ENCODE data around the gene NR1H2. TPM values are rescaled to one million over a fixed set of nuclear protein-coding genes. Genes with fewer than 3 reads are reported as not detected.

The NR1H2 gene
- total and polyA plus RNA-seq, 2 donors (not counting 1 experiment from before 2014, with no cell fraction given) = 30.3 to 82.4 TPM

DNA sequence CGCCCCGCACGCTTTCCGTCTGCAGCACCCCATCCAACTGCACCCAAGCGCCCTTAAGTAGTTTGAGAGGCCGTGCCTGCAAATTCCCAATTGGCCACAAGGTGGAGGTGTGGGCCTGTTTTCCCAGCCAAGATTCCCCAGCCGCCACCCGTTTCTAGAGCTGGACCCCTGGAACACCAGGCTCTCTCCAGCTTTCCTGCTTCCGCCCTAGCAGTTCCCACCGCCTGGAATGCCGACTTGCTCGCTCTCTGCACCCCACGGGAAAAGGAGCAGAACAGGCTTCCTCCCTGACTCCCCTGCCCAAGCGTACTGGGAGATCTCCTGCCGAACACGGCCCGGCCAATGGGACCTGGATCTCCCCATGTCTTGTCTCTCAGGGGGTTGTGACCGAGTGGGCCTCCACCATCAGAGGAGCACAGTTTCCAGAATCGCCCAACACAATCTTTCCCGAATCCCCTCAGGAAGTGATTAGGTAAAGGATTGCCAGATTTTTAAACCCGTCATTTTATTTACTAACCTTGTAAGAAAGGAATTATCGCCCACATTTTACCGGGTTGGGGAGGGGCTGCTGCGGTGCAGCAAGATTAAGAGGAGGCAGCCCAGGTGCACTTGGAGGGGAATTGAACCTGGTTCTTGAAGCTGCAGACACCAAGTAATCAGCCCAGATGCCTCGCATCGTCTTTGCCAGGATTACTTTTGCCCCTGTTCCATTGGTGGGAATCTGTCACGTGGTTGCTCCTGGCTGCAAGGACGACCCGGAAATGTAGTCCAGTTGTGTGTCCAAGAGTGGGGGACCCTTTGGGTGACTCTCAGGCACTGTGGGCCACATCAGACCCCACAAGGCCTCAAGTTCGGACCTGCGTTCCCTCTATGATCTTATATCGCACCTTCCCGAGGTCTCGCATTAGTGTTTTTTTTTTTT, 7.3 kb upstream of the NR1H2 start:
- TF ChIP-seq, protein P1, sequence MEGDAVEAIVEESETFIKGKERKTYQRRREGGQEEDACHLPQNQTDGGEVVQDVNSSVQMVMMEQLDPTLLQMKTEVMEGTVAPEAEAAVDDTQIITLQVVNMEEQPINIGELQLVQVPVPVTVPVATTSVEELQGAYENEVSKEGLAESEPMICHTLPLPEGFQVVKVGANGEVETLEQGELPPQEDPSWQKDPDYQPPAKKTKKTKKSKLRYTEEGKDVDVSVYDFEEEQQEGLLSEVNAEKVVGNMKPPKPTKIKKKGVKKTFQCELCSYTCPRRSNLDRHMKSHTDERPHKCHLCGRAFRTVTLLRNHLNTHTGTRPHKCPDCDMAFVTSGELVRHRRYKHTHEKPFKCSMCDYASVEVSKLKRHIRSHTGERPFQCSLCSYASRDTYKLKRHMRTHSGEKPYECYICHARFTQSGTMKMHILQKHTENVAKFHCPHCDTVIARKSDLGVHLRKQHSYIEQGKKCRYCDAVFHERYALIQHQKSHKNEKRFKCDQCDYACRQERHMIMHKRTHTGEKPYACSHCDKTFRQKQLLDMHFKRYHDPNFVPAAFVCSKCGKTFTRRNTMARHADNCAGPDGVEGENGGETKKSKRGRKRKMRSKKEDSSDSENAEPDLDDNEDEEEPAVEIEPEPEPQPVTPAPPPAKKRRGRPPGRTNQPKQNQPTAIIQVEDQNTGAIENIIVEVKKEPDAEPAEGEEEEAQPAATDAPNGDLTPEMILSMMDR (conservative IDR thresholded peaks at IDR 0.05 in 1 of 2, IDR thresholded peaks at IDR 0.05 in 1 of 2; ENCODE audit: low read depth in 1 of 2, low read length in 2 of 2) = peak; percentile 75 to 81
- TF ChIP-seq EZH2 (IDR thresholded peaks at IDR 0.05; ENCODE audit: low read length, missing control alignments) = no peak
- DNase-seq (ENCODE audit: low read depth in 2 of 2) = peak; percentile 78 to 85
- Histone ChIP-seq H3K27ac (ENCODE audit: insufficient read depth, low read length) (peak overlapping the region; percentile 56), H3K9ac (ENCODE audit: insufficient read depth, low read length) (peak overlapping the region; percentile 45), H2AFZ (ENCODE audit: low read length) (peak overlapping the region; percentile 99), H3K36me3 (ENCODE audit: control insufficient read depth, insufficient read depth, low read length) (no peaks in the 10 kb centered on the region), H3K9me3 (ENCODE audit: control insufficient read depth, insufficient read depth, low read depth, low read length) (no peaks in the 10 kb centered on the region), H3K79me2 (ENCODE audit: control insufficient read depth, insufficient read depth, low read length) (no peaks in the 10 kb centered on the region), H3K27me3 (ENCODE audit: control insufficient read depth, insufficient read depth, low read length) (no peaks in the 10 kb centered on the region), H3K4me1 (ENCODE audit: control insufficient read depth, extremely low read depth, insufficient read depth, low read length) (peaks cover 2% of the 10 kb centered on the region), H3K4me3 (replicated peaks in 1 of 4; ENCODE audit: control extremely low read depth in 1 of 4, insufficient read depth in 1 of 4, low read depth in 3 of 4, low read length in 4 of 4) (peak overlapping the region; percentile 67 to 81 (median 76)), H4K20me1 (ENCODE audit: control insufficient read depth, extremely low read depth, insufficient read depth, low read length) (no peaks in the 10 kb centered on the region), H3K4me2 (ENCODE audit: extremely low read depth, insufficient read depth, low read length) (peak overlapping the region; percentile 98)

DNA sequence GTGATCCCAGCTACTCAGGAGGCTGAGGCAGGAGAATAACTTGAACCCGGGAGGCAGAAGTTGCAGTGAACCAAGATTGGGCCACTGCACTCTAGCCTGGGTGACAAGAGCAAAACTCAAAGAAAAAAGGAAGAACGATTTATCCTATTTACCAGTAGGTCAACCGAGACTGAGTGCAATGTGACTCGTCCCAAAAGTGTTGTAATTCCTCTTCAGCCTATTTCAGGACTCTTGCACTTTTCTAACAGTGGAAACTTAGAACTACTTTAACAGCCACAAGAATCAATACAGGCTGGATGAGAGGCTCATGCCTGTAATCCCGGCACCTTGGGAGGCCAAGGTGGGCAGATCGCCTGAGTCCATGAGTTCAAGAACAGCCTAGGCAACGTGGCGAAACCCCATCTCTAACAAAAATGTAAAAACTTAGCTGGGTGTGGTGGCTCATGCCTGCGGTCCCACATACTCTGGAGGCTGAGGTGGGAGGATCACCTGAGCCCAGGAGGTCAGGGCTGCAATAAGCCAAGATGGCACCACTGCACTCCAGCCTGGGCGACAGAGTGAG, 4.3 kb upstream of the NR1H2 start:
- H4K20me1 ChIP-seq (ENCODE audit: control insufficient read depth, extremely low read depth, insufficient read depth, low read length) = no peaks in the 10 kb centered on the region
- H3K4me1 ChIP-seq (ENCODE audit: control insufficient read depth, extremely low read depth, insufficient read depth, low read length) = peaks cover 2% of the 10 kb centered on the region
- H2AFZ ChIP-seq (ENCODE audit: low read length) = no peak overlapping the region
- no peak overlapping the region for H3K4me2 ChIP-seq (ENCODE audit: extremely low read depth, insufficient read depth, low read length)
- no peaks in the 10 kb centered on the region for H3K79me2 ChIP-seq (ENCODE audit: control insufficient read depth, insufficient read depth, low read length)
- H3K9me3 ChIP-seq (ENCODE audit: control insufficient read depth, insufficient read depth, low read depth, low read length) = no peaks in the 10 kb centered on the region
- H3K27me3 ChIP-seq (ENCODE audit: control insufficient read depth, insufficient read depth, low read length) = no peaks in the 10 kb centered on the region
- no peak overlapping the region for H3K27ac ChIP-seq (ENCODE audit: insufficient read depth, low read length)
- no peak overlapping the region for H3K9ac ChIP-seq (ENCODE audit: insufficient read depth, low read length)
- no peak overlapping the region for H3K4me3 ChIP-seq (replicated peaks in 1 of 4; ENCODE audit: control extremely low read depth in 1 of 4, insufficient read depth in 1 of 4, low read depth in 3 of 4, low read length in 4 of 4)
- no peak for TF ChIP-seq EZH2 (IDR thresholded peaks at IDR 0.05; ENCODE audit: low read length, missing control alignments)
- TF ChIP-seq, protein P1 (conservative IDR thresholded peaks at IDR 0.05 in 1 of 2, IDR thresholded peaks at IDR 0.05 in 1 of 2; ENCODE audit: low read depth in 1 of 2, low read length in 2 of 2) = no peak
- no peak for DNase-seq (ENCODE audit: low read depth in 2 of 2)
- no peaks in the 10 kb centered on the region for H3K36me3 ChIP-seq (ENCODE audit: control insufficient read depth, insufficient read depth, low read length)

GRCh38 chr19:50377051-50377461, 799 bp downstream of the NR1H2 start:
- DNase-seq (ENCODE audit: low read depth in 2 of 2) = no peak
- Histone ChIP-seq H3K79me2 (ENCODE audit: control insufficient read depth, insufficient read depth, low read length) (no peaks in the 10 kb centered on the region), H4K20me1 (ENCODE audit: control insufficient read depth, extremely low read depth, insufficient read depth, low read length) (no peaks in the 10 kb centered on the region), H3K27ac (ENCODE audit: insufficient read depth, low read length) (no peak overlapping the region), H2AFZ (ENCODE audit: low read length) (no peak overlapping the region), H3K9me3 (ENCODE audit: control insufficient read depth, insufficient read depth, low read depth, low read length) (no peaks in the 10 kb centered on the region), H3K4me3 (replicated peaks in 1 of 4; ENCODE audit: control extremely low read depth in 1 of 4, insufficient read depth in 1 of 4, low read depth in 3 of 4, low read length in 4 of 4) (peak overlapping the region in 3 of 4 experiments; percentile 18 to 38 (median 33)), H3K36me3 (ENCODE audit: control insufficient read depth, insufficient read depth, low read length) (peaks cover 24% of the 10 kb centered on the region), H3K4me1 (ENCODE audit: control insufficient read depth, extremely low read depth, insufficient read depth, low read length) (no peaks in the 10 kb centered on the region), H3K9ac (ENCODE audit: insufficient read depth, low read length) (no peak overlapping the region), H3K4me2 (ENCODE audit: extremely low read depth, insufficient read depth, low read length) (peak overlapping the region; percentile 13), H3K27me3 (ENCODE audit: control insufficient read depth, insufficient read depth, low read length) (no peaks in the 10 kb centered on the region)
- no peak for TF ChIP-seq EZH2 (IDR thresholded peaks at IDR 0.05; ENCODE audit: low read length, missing control alignments)
- TF ChIP-seq, protein P1 (conservative IDR thresholded peaks at IDR 0.05 in 1 of 2, IDR thresholded peaks at IDR 0.05 in 1 of 2; ENCODE audit: low read depth in 1 of 2, low read length in 2 of 2) = no peak
